ENCODE measurements around the gene RXRB.
A peak's percentile ranks its signal among the peaks of the same experiment; 100 is the strongest.

Gene RXRB

GRCh38 chr6:33201935-33202334 is 1.5 kb upstream of the RXRB start:
- no peaks in the 10 kb centered on the region for H3K9me3 ChIP-seq (ENCODE audit: insufficient read depth, low read length)
- peak overlapping the region; percentile 87 for H3K9ac ChIP-seq (ENCODE audit: insufficient read length, low read depth)
- H3K4me3 ChIP-seq (ENCODE audit: insufficient read length, low read depth) = peak overlapping the region; percentile 95
- no peak for DNase-seq (ENCODE audit: low read depth, low spot score)
- H3K4me1 ChIP-seq (ENCODE audit: insufficient read depth, insufficient read length) = peaks cover 6% of the 10 kb centered on the region
- H3K36me3 ChIP-seq (ENCODE audit: insufficient read depth, insufficient read length, low read length) = peaks cover 34% of the 10 kb centered on the region
- TF ChIP-seq SUZ12 (IDR thresholded peaks at IDR 0.05; ENCODE audit: extremely low read depth, insufficient read depth, insufficient read length) (no peak), ZNF274 (IDR thresholded peaks at IDR 0.05; ENCODE audit: low read depth, low read length) (no peak), YY1 (IDR thresholded peaks at IDR 0.05; ENCODE audit: insufficient read depth, insufficient read length) (no peak)
- peaks cover 11% of the 10 kb centered on the region for H3K27me3 ChIP-seq (ENCODE audit: insufficient read depth, insufficient read length)

GRCh38 chr6:33201147-33201545 is 681 bp upstream of the RXRB start:
- no peak for DNase-seq (ENCODE audit: low read depth, low spot score)
- H3K9me3 ChIP-seq (ENCODE audit: insufficient read depth, low read length) = no peaks in the 10 kb centered on the region
- H3K36me3 ChIP-seq (ENCODE audit: insufficient read depth, insufficient read length, low read length) = peaks cover 36% of the 10 kb centered on the region
- peaks cover 6% of the 10 kb centered on the region for H3K4me1 ChIP-seq (ENCODE audit: insufficient read depth, insufficient read length)
- H3K27me3 ChIP-seq (ENCODE audit: insufficient read depth, insufficient read length) = peaks cover 3% of the 10 kb centered on the region
- TF ChIP-seq YY1 (IDR thresholded peaks at IDR 0.05; ENCODE audit: insufficient read depth, insufficient read length) (no peak), ZNF274 (IDR thresholded peaks at IDR 0.05; ENCODE audit: low read depth, low read length) (no peak), SUZ12 (IDR thresholded peaks at IDR 0.05; ENCODE audit: extremely low read depth, insufficient read depth, insufficient read length) (no peak)
- peak overlapping the region; percentile 87 for H3K9ac ChIP-seq (ENCODE audit: insufficient read length, low read depth)
- peak overlapping the region; percentile 95 for H3K4me3 ChIP-seq (ENCODE audit: insufficient read length, low read depth)

- H3K27me3 ChIP-seq (ENCODE audit: insufficient read depth, insufficient read length) = no peaks in the 10 kb centered on the region
- peak overlapping the region; percentile 87 for H3K9ac ChIP-seq (ENCODE audit: insufficient read length, low read depth)
- no peaks in the 10 kb centered on the region for H3K9me3 ChIP-seq (ENCODE audit: insufficient read depth, low read length)
- H3K36me3 ChIP-seq (ENCODE audit: insufficient read depth, insufficient read length, low read length) = peaks cover 50% of the 10 kb centered on the region
- peaks cover 4% of the 10 kb centered on the region for H3K4me1 ChIP-seq (ENCODE audit: insufficient read depth, insufficient read length)
- TF ChIP-seq SUZ12 (IDR thresholded peaks at IDR 0.05; ENCODE audit: extremely low read depth, insufficient read depth, insufficient read length) (no peak), YY1 (IDR thresholded peaks at IDR 0.05; ENCODE audit: insufficient read depth, insufficient read length) (no peak), ZNF274 (IDR thresholded peaks at IDR 0.05; ENCODE audit: low read depth, low read length) (no peak)
- DNase-seq (ENCODE audit: low read depth, low spot score) = no peak
- H3K4me3 ChIP-seq (ENCODE audit: insufficient read length, low read depth) = peak overlapping the region; percentile 95
These were observed 712 bp downstream of the RXRB start for GRCh38 chr6:33199687-33200218.

- peak overlapping the region; percentile 87 for H3K9ac ChIP-seq (ENCODE audit: insufficient read length, low read depth)
- peaks cover 55% of the 10 kb centered on the region for H3K36me3 ChIP-seq (ENCODE audit: insufficient read depth, insufficient read length, low read length)
- H3K27me3 ChIP-seq (ENCODE audit: insufficient read depth, insufficient read length) = no peaks in the 10 kb centered on the region
- peaks cover 4% of the 10 kb centered on the region for H3K4me1 ChIP-seq (ENCODE audit: insufficient read depth, insufficient read length)
- no peaks in the 10 kb centered on the region for H3K9me3 ChIP-seq (ENCODE audit: insufficient read depth, low read length)
- DNase-seq (ENCODE audit: low read depth, low spot score) = no peak
- no peak overlapping the region for H3K4me3 ChIP-seq (ENCODE audit: insufficient read length, low read depth)
- TF ChIP-seq ZNF274 (IDR thresholded peaks at IDR 0.05; ENCODE audit: low read depth, low read length) = no peak
- no peak for TF ChIP-seq YY1 (IDR thresholded peaks at IDR 0.05; ENCODE audit: insufficient read depth, insufficient read length)
- no peak for TF ChIP-seq SUZ12 (IDR thresholded peaks at IDR 0.05; ENCODE audit: extremely low read depth, insufficient read depth, insufficient read length)
These were observed 1.5 kb downstream of the RXRB start for GRCh38 chr6:33198853-33199436.

GRCh38 chr6:33198159-33198852 is 2.2 kb downstream of the RXRB start:
- Histone ChIP-seq H3K36me3 (ENCODE audit: insufficient read depth, insufficient read length, low read length) (peaks cover 48% of the 10 kb centered on the region), H3K9ac (ENCODE audit: insufficient read length, low read depth) (no peak overlapping the region), H3K4me3 (ENCODE audit: insufficient read length, low read depth) (no peak overlapping the region), H3K9me3 (ENCODE audit: insufficient read depth, low read length) (no peaks in the 10 kb centered on the region), H3K27me3 (ENCODE audit: insufficient read depth, insufficient read length) (no peaks in the 10 kb centered on the region), H3K4me1 (ENCODE audit: insufficient read depth, insufficient read length) (peaks cover 2% of the 10 kb centered on the region)
- DNase-seq (ENCODE audit: low read depth, low spot score) = no peak
- TF ChIP-seq ZNF274 (IDR thresholded peaks at IDR 0.05; ENCODE audit: low read depth, low read length) = no peak
- TF ChIP-seq SUZ12 (IDR thresholded peaks at IDR 0.05; ENCODE audit: extremely low read depth, insufficient read depth, insufficient read length) = no peak

- no peaks in the 10 kb centered on the region for H3K9me3 ChIP-seq (ENCODE audit: insufficient read depth, low read length)
- H3K36me3 ChIP-seq (ENCODE audit: insufficient read depth, insufficient read length, low read length) = peaks cover 41% of the 10 kb centered on the region
- no peak for DNase-seq (ENCODE audit: low read depth, low spot score)
- no peak overlapping the region for H3K9ac ChIP-seq (ENCODE audit: insufficient read length, low read depth)
- H3K4me1 ChIP-seq (ENCODE audit: insufficient read depth, insufficient read length) = peaks cover 2% of the 10 kb centered on the region
- H3K27me3 ChIP-seq (ENCODE audit: insufficient read depth, insufficient read length) = peaks cover 5% of the 10 kb centered on the region
- TF ChIP-seq SUZ12 (IDR thresholded peaks at IDR 0.05; ENCODE audit: extremely low read depth, insufficient read depth, insufficient read length) = no peak
- TF ChIP-seq ZNF274 (IDR thresholded peaks at IDR 0.05; ENCODE audit: low read depth, low read length) = no peak
- TF ChIP-seq YY1 (IDR thresholded peaks at IDR 0.05; ENCODE audit: insufficient read depth, insufficient read length) = no peak
- no peak overlapping the region for H3K4me3 ChIP-seq (ENCODE audit: insufficient read length, low read depth)
These were observed 2.9 kb downstream of the RXRB start for GRCh38 chr6:33197431-33198048.

Data from NT2/D1 (cell line).